Adrenal gland (tissue), 12 donors: ENCODE measurements around the gene PPP2R3C. TPM values are rescaled to one million over a fixed set of nuclear protein-coding genes. Genes with fewer than 3 reads are reported as not detected.
"Not testable (repeated sequence)": the region's sequence is repeated elsewhere in the genome, so short reads cannot be mapped to it uniquely, and the experiment has no call there.

Source experiments
- DNase-seq, 7 donors: peaks; one replicate each; pipeline ENCODE4 v3.0.0-alpha.2; 2019 to 2020
- H3K27ac ChIP-seq, 5 donors: fragments of 200-600 bp; sonication (generic) in 4 of 5; 1 replicate in 3 of 5; 2 replicates in 2 of 5; pipeline versions ENCODE4 v1.5.1 to v1.8.0; 2016 to 2020; ENCODE audit warnings: mild to moderate bottlenecking in 1 of 5
- H3K27me3 ChIP-seq: fragments of 200-600 bp; 2 replicates; pipeline ENCODE4 v1.8.0; 2021
- H3K36me3 ChIP-seq, 2 donors: fragments of 200-600 bp; replicated peaks in 1 of 2; 1 replicate in 1 of 2; 2 replicates in 1 of 2; pipeline versions ENCODE4 v1.5.1 to v1.8.0; 2018 to 2022
- H3K4me1 ChIP-seq, 2 donors: fragments of 200-600 bp; replicated peaks in 1 of 2; 1 replicate in 1 of 2; 2 replicates in 1 of 2; pipeline versions ENCODE4 v1.5.1 to v1.8.0; 2018 to 2021
- H3K4me3 ChIP-seq, 4 donors: fragments of 200-600 bp; sonication (generic) in 3 of 4; one replicate each; pipeline ENCODE4 v1.5.1; 2016 to 2018
- H3K9me3 ChIP-seq, 3 donors: fragments of 200-600 bp; sonication (generic) in 1 of 3; replicated peaks in 1 of 3; 1 replicate in 2 of 3; 2 replicates in 1 of 3; pipeline versions ENCODE4 v1.5.1 to v1.8.0; 2016 to 2021
- CTCF ChIP-seq, 6 experiments: fragments of 450-650 bp in 4 of 6; fragments of 200-600 bp in 2 of 6; sonication (generic) in 1 of 6; IDR thresholded peaks; 1 replicate in 5 of 6; 2 replicates in 1 of 6; pipeline versions ENCODE4 v1.5.1 to v1.8.0; 2016 to 2021; ENCODE audit warnings: antibody characterized with exemption in 6 of 6, mild to moderate bottlenecking in 2 of 6, moderate library complexity in 1 of 6
- POLR2A ChIP-seq, 2 donors: fragments of 450-650 bp; IDR thresholded peaks; one replicate each; pipeline ENCODE4 v1.6.1; 2017; ENCODE audit warnings: antibody characterized with exemption in 2 of 2, mild to moderate bottlenecking in 2 of 2, moderate library complexity in 1 of 2
- WGBS, 4 donors: extraction: QIAGEN DNeasy Blood & Tissue Kit in 2 of 4; methylation state at CpG; one replicate each; pipeline versions ENCODE4 v1.1.5 to v1.1.7; 2013 to 2017; 5-methylcytosine and 5-hydroxymethylcytosine counted together
- intact Hi-C, 2 donors: fragments of 100-400 bp; cut with DNase I; formaldehyde crosslinking; loops; one replicate each; pipeline versions ENCODE4 v1.14.1 to v1.15.0; 2022 to 2023
- polyA plus RNA-seq, 3 donors: library from polyadenylated mRNA; stranded (reverse); fragments of 200-250 nt in 2 of 3; fragments of 350-450 nt in 1 of 3; fragmentation: Illumina TruSeq in 1 of 3; extraction: RNeasy Lipid Tissue Mini Kit (QIAGEN cat#74804) in 1 of 3; gene quantifications; one replicate each; pipeline ENCODE4 v1.2.3, GENCODE V29; 2013 to 2014
- total RNA-seq, 9 donors: library from RNA; depleted of rRNA in 4 of 9; stranded (reverse); fragments of >200 nt in 4 of 9; fragments of 120-200 nt in 1 of 9; fragmentation: NEBNext Ultra II Directional in 1 of 9; extraction: Animal tissue kit (Norgen Biotek cat#: 25700) in 1 of 9; gene quantifications; one replicate each; pipeline versions ENCODE4 v1.1.0 to v1.2.4, GENCODE V29; 2013 to 2023
- donor health status: healthy with polysubstance abuse.
- donor health status: Bipolar disorder and iron deficiency.
- donor health status: DM: yes; HTN: yes; CAD: no.
- donor health status: DM: no; HTN: no; CAD: no.
- donor health status: DM: no; HTN: no; CAD: no.
- donor health status: DM: yes; HTN: yes; CAD: no.

PPP2R3C gene
- total and polyA plus RNA-seq, 12 donors = 14.4 to 70.5 (median 31.5) TPM

- WGBS, 4 donors = 36 to 67% (median 57%) methylated on average over 1 of the region's 1 CpG
- no peak for TF ChIP-seq CTCF (IDR thresholded peaks at IDR 0.05)
- H3K4me3 ChIP-seq = no peak overlapping the region
- intact Hi-C loops = no loop called here
- no peak for DNase-seq
- no peaks in the 10 kb centered on the region for H3K9me3 ChIP-seq
- no peaks in the 10 kb centered on the region for H3K4me1 ChIP-seq
- H3K36me3 ChIP-seq = peaks cover 0 to 22% of the 10 kb centered on the region in 2 donors
- no peak overlapping the region for H3K27ac ChIP-seq
- no peaks in the 10 kb centered on the region for H3K27me3 ChIP-seq
Observed at GRCh38 chr14:35073486-35073885, 48.3 kb downstream of the PPP2R3C start.

- no peak overlapping the region for H3K27ac ChIP-seq
- TF ChIP-seq CTCF (IDR thresholded peaks at IDR 0.05) = no peak
- no peak for TF ChIP-seq POLR2A (IDR thresholded peaks at IDR 0.05)
- H3K36me3 ChIP-seq = peaks cover 0 to 12% of the 10 kb centered on the region in 2 donors
- no peak overlapping the region for H3K4me3 ChIP-seq
- intact Hi-C loops = no loop called here
- no peaks in the 10 kb centered on the region for H3K4me1 ChIP-seq
- DNase-seq = no peak
- H3K9me3 ChIP-seq = no peaks in the 10 kb centered on the region
- WGBS, 4 donors = 90 to 98% (median 94%) methylated on average over 3 of the region's 3 CpGs
- no peaks in the 10 kb centered on the region for H3K27me3 ChIP-seq
Observed at GRCh38 chr14:35072226-35072625, 49.6 kb downstream of the PPP2R3C start.

GRCh38 chr14:35068238-35069012 is 53.4 kb downstream of the PPP2R3C start:
- no peak for DNase-seq
- Histone ChIP-seq H3K4me1 (no peaks in the 10 kb centered on the region), H3K4me3 (no peak overlapping the region), H3K36me3 (peaks cover 0 to 11% of the 10 kb centered on the region in 2 donors), H3K27me3 (no peaks in the 10 kb centered on the region), H3K9me3 (no peaks in the 10 kb centered on the region), H3K27ac (no peak overlapping the region)
- intact Hi-C loops = no loop called here
- TF ChIP-seq CTCF (IDR thresholded peaks at IDR 0.05) (no peak), POLR2A (IDR thresholded peaks at IDR 0.05) (no peak)
- WGBS, 4 donors = 92 to 96% (median 96%) methylated on average over 4 of the region's 4 CpGs

GRCh38 chr14:35065731-35066130 is 56.1 kb downstream of the PPP2R3C start:
- H3K27ac ChIP-seq, H3K9me3 ChIP-seq, H3K4me1 ChIP-seq, H3K4me3 ChIP-seq, intact Hi-C loops, DNase-seq, H3K27me3 ChIP-seq, H3K36me3 ChIP-seq: not testable (repeated sequence)
- 61 to 68% (median 66%) methylated on average over 5 of the region's 5 CpGs for WGBS, 4 donors

GRCh38 chr14:35061113-35061791 is 60.5 kb downstream of the PPP2R3C start:
- H3K4me3 ChIP-seq, H3K9me3 ChIP-seq, H3K27me3 ChIP-seq, intact Hi-C loops, H3K4me1 ChIP-seq: not testable (repeated sequence)
- WGBS, 4 donors = 36 to 67% (median 50%) methylated on average over 1 of the region's 1 CpG
- Histone ChIP-seq H3K27ac (peak overlapping the region in 3 of 5 donors; percentile 31 to 41 (median 37)), H3K36me3 (peaks cover 0 to 13% of the 10 kb centered on the region in 2 donors)
- peak; percentile 29 to 71 (median 61) for DNase-seq
